ENCODE data around the gene CARD8.

GRCh38 chr19:48196321-48196763, 59.4 kb downstream of the CARD8 start:
- TF ChIP-seq POLR2AphosphoS5 (IDR thresholded peaks at IDR 0.05) (no peak), CTCF (IDR thresholded peaks at IDR 0.05) (no peak), POLR2A (IDR thresholded peaks at IDR 0.05) (no peak)
